Measurements from ENCODE around the gene CDHR3.

GRCh38 chr7:106071999-106072714 is 109.1 kb downstream of the CDHR3 start:
- TF ChIP-seq PHF8 (IDR thresholded peaks at IDR 0.05; ENCODE audit: borderline replicate concordance, low read depth) (no peak), TP53 (CRISPR knock-in tag; IDR thresholded peaks at IDR 0.05) (no peak), MYC (IDR thresholded peaks at IDR 0.05; ENCODE audit: borderline replicate concordance, low read length) (no peak), CTCF (IDR thresholded peaks at IDR 0.05) (no peak), HEYL (CRISPR knock-in tag; IDR thresholded peaks at IDR 0.05) (no peak), EP300 (IDR thresholded peaks at IDR 0.05) (no peak), HDAC2 (IDR thresholded peaks at IDR 0.05) (no peak), SMC3 (IDR thresholded peaks at IDR 0.05) (no peak), JUN (IDR thresholded peaks at IDR 0.05) (no peak), MAX (IDR thresholded peaks at IDR 0.05) (no peak), POLR2A (IDR thresholded peaks at IDR 0.05; ENCODE audit: low read length) (no peak), REST (IDR thresholded peaks at IDR 0.05) (no peak), MAFK (IDR thresholded peaks at IDR 0.05; ENCODE audit: partially characterized antibody) (no peak), NR3C1 (IDR thresholded peaks at IDR 0.05) (no peak)
